ENCODE results near the gene RPL37A.

RPL37A gene

DNA sequence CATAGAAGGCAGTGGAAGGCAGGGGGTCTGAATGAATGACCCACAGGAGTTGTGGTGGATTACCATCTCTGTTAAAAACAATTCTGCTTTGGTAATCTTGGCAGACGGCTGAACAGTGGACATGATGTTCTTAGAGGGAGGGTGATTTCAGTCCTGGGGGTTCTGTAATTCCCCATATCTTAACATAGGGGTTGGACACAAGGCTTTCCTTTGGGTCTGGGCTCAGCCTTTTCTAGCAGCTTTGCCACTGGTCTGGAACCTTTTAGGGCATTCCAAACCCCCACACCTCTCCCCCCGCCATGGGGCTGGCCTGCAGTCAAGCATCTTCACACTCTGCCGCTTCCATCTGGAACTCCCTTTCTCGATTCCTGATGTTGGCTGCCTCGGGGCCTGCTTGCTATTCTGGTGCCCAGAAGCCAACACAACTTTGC lies 50.3 kb downstream of the RPL37A start:
- H3K4me1 ChIP-seq (ENCODE audit: control insufficient read depth, insufficient read depth, low read length), result peaks cover 10% of the 10 kb centered on the region
- H3K4me3 ChIP-seq (ENCODE audit: low read depth, low read length), result no peak overlapping the region
- H3K27ac ChIP-seq (ENCODE audit: extremely low read depth, low read depth, low read length), result no peak overlapping the region
- no peaks in the 10 kb centered on the region for H3K9me3 ChIP-seq (ENCODE audit: control insufficient read depth, insufficient read depth, low read depth, low read length)
- ChIA-PET POLR2A (no interaction called here), CTCF (interaction anchor here (1.3 to 1.9 kb wide), 2 partner anchors 29 to 118 kb away, joined by 4 to 6 read pairs; no protein-coding TSS in a partner anchor)
- TF ChIP-seq ZNF16 (tag by site-specific recombination; IDR thresholded peaks at IDR 0.05; ENCODE audit: low read depth) (no peak), ZNF416 (tag by site-specific recombination; IDR thresholded peaks at IDR 0.05) (no peak), ZNF341 (tag by site-specific recombination; IDR thresholded peaks at IDR 0.05; ENCODE audit: low read depth) (no peak), SP7 (tag by site-specific recombination; IDR thresholded peaks at IDR 0.05) (no peak), ZXDB (tag by site-specific recombination; IDR thresholded peaks at IDR 0.05) (no peak), ZNF23 (tag by site-specific recombination; IDR thresholded peaks at IDR 0.05; ENCODE audit: borderline replicate concordance) (no peak), KLF8 (tag by site-specific recombination; IDR thresholded peaks at IDR 0.05) (no peak), KLF1 (tag by site-specific recombination; IDR thresholded peaks at IDR 0.05) (no peak)
- no peaks in the 10 kb centered on the region for H3K36me3 ChIP-seq (ENCODE audit: control insufficient read depth in 2 of 2, insufficient read depth in 1 of 2, low read length in 2 of 2)

DNA sequence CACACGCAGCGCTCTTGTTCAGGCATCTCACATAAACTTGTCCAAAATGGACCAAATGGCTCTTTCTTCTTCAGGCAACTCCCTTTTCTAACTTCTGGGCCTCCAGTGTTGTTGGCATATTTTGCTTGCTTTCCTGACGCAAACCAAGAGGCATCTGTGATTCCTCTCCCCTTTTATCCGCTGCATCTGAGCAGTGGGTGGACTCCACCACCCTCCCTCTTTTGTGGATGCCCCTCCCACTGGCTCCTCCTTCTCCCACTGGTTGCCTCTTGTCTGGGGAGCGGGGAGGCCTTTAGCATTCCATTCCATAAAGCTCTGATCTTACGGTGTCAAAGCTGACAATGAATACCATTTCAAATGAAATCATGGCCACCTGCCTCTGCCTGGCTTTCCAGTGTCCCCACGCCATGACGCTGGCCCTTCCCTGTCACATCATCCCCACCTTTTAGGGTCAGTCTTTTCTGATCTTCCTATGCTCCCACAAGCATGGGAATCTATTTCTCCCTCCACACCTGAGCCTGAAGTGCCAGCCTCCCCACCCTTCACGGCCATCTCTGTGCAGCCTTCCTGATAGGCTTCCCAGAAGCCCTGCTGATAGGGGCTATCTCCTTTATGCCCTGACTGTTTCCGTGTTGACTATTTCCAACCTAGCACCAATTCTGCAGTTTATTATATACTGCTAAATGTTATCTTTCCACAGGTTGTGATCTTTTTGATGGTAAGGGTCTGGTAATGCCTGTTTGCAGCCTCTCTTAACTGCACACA lies 51.5 kb downstream of the RPL37A start:
- TF ChIP-seq KLF1 (tag by site-specific recombination; IDR thresholded peaks at IDR 0.05) (no peak), ZNF621 (tag by site-specific recombination; IDR thresholded peaks at IDR 0.05) (no peak), ZNF202 (tag by site-specific recombination; IDR thresholded peaks at IDR 0.05; ENCODE audit: borderline replicate concordance) (no peak), ZNF350 (tag by site-specific recombination; IDR thresholded peaks at IDR 0.05) (no peak), ZBTB21 (tag by site-specific recombination; IDR thresholded peaks at IDR 0.05) (no peak), ZNF555 (tag by site-specific recombination; conservative IDR thresholded peaks at IDR 0.05) (no peak), KLF10 (tag by site-specific recombination; IDR thresholded peaks at IDR 0.05) (no peak), HOXC10 (CRISPR knock-in tag; IDR thresholded peaks at IDR 0.05) (no peak), ZNF148 (tag by site-specific recombination; IDR thresholded peaks at IDR 0.05; ENCODE audit: borderline replicate concordance) (no peak), ZNF670 (tag by site-specific recombination; IDR thresholded peaks at IDR 0.05; ENCODE audit: low read depth) (no peak), ZNF16 (tag by site-specific recombination; IDR thresholded peaks at IDR 0.05; ENCODE audit: low read depth) (no peak), ZNF341 (tag by site-specific recombination; IDR thresholded peaks at IDR 0.05; ENCODE audit: low read depth) (no peak), ELK4 (IDR thresholded peaks at IDR 0.05; ENCODE audit: borderline replicate concordance, low read depth, low read length) (no peak)
- TF ChIP-seq, protein P1, sequence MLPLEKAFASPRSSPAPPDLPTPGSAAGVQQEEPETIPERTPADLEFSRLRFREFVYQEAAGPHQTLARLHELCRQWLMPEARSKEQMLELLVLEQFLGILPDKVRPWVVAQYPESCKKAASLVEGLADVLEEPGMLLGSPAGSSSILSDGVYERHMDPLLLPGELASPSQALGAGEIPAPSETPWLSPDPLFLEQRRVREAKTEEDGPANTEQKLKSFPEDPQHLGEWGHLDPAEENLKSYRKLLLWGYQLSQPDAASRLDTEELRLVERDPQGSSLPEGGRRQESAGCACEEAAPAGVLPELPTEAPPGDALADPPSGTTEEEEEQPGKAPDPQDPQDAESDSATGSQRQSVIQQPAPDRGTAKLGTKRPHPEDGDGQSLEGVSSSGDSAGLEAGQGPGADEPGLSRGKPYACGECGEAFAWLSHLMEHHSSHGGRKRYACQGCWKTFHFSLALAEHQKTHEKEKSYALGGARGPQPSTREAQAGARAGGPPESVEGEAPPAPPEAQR (tag by site-specific recombination; IDR thresholded peaks at IDR 0.05), result no peak
- CTCF ChIA-PET, result interaction anchor here (0.7 to 1.9 kb wide), 2 partner anchors 30 to 551 kb away, joined by 4 to 6 read pairs; no protein-coding TSS in a partner anchor
- no peaks in the 10 kb centered on the region for H3K36me3 ChIP-seq (ENCODE audit: control insufficient read depth in 2 of 2, insufficient read depth in 1 of 2, low read length in 2 of 2)
- H3K4me3 ChIP-seq (ENCODE audit: low read depth, low read length), result no peak overlapping the region
- POLR2A ChIA-PET, result no interaction called here
- no peak overlapping the region for H3K27ac ChIP-seq (ENCODE audit: extremely low read depth, low read depth, low read length)
- no peaks in the 10 kb centered on the region for H3K9me3 ChIP-seq (ENCODE audit: control insufficient read depth, insufficient read depth, low read depth, low read length)
- peaks cover 10% of the 10 kb centered on the region for H3K4me1 ChIP-seq (ENCODE audit: control insufficient read depth, insufficient read depth, low read length)

Measured in HEK293 (cell line).